HG03196 (cell line): ENCODE measurements around the gene MINDY4B.

ENCODE experiments used
- ATAC-seq: cut with Tn5 transposase; IDR thresholded peaks from one replicate; pipeline ENCODE4 v1.9.1; 2021; ENCODE audit not compliant: unreplicated experiment

The MINDY4B gene

GRCh38 chr3:150848864-150849263 is 56.4 kb downstream of the MINDY4B start:
- no peak for ATAC-seq

- ATAC-seq = no peak
Measured at GRCh38 chr3:150847433-150847832, 57.8 kb downstream of the MINDY4B start.

GRCh38 chr3:150844484-150844883 is 60.8 kb downstream of the MINDY4B start:
- ATAC-seq = no peak

GRCh38 chr3:150843241-150843640 is 62.0 kb downstream of the MINDY4B start:
- no peak for ATAC-seq

GRCh38 chr3:150840802-150841515 is 64.3 kb downstream of the MINDY4B start:
- ATAC-seq = no peak

GRCh38 chr3:150830745-150831144 is 74.5 kb downstream of the MINDY4B start:
- ATAC-seq = no peak

GRCh38 chr3:150830094-150830681 is 75.1 kb downstream of the MINDY4B start:
- no peak for ATAC-seq

GRCh38 chr3:150829408-150829807 is 75.8 kb downstream of the MINDY4B start:
- no peak for ATAC-seq

- ATAC-seq = no peak
Measured at GRCh38 chr3:150828997-150829396, 76.2 kb downstream of the MINDY4B start.

- no peak for ATAC-seq
Measured at GRCh38 chr3:150828261-150828660, 77.0 kb downstream of the MINDY4B start.

GRCh38 chr3:150826466-150827282 is 78.6 kb downstream of the MINDY4B start:
- ATAC-seq = no peak

- no peak for ATAC-seq
Measured at GRCh38 chr3:150825916-150826377, 79.3 kb downstream of the MINDY4B start.

GRCh38 chr3:150825192-150825915 is 79.9 kb downstream of the MINDY4B start:
- no peak for ATAC-seq

GRCh38 chr3:150823277-150823676 is 82.0 kb downstream of the MINDY4B start:
- ATAC-seq = no peak

GRCh38 chr3:150822636-150823035 is 82.6 kb downstream of the MINDY4B start:
- no peak for ATAC-seq
